Choroid plexus epithelial cell (primary cell): Measurements from ENCODE around the gene SMPDL3B.
"Not testable (repeated sequence)": the region's sequence is repeated elsewhere in the genome, so short reads cannot be mapped to it uniquely, and the experiment has no call there.

ENCODE experiments used
- DNase-seq: peaks from one replicate; pipeline ENCODE4 v3.0.0-alpha.2; 2010; ENCODE audit warnings: low read depth
- H3K4me3 ChIP-seq: 2 replicates; pipeline ENCODE4 v1.5.1; 2011; ENCODE audit warnings: low read depth, mild to moderate bottlenecking, control low read depth, low read length, moderate library complexity
- CTCF ChIP-seq: conservative IDR thresholded peaks from 2 replicates; pipeline ENCODE4 v1.5.1; 2011; ENCODE audit warnings: low read depth, mild to moderate bottlenecking, control low read depth, inconsistent platforms, low read length, moderate library complexity

Gene SMPDL3B

GRCh38 chr1:27994060-27994459 lies 59.3 kb downstream of the SMPDL3B start:
- no peak overlapping the region for H3K4me3 ChIP-seq
- no peak for TF ChIP-seq CTCF
- peak; percentile 63 for DNase-seq

GRCh38 chr1:27994526-27994925 lies 59.7 kb downstream of the SMPDL3B start:
- not testable (repeated sequence) for DNase-seq, H3K4me3 ChIP-seq

GRCh38 chr1:27999055-27999454 lies 64.3 kb downstream of the SMPDL3B start:
- H3K4me3 ChIP-seq, result no peak overlapping the region
- peak; percentile 5 for DNase-seq
- TF ChIP-seq CTCF, result no peak

GRCh38 chr1:28002600-28002999 lies 67.8 kb downstream of the SMPDL3B start:
- TF ChIP-seq CTCF, result no peak
- DNase-seq, result no peak
- no peak overlapping the region for H3K4me3 ChIP-seq

GRCh38 chr1:28003117-28003516 lies 68.3 kb downstream of the SMPDL3B start:
- not testable (repeated sequence) for H3K4me3 ChIP-seq, DNase-seq
